NT2/D1 (cell line): ENCODE results near the gene MYO1F.

Experiments
- SUZ12 ChIP-seq: IDR thresholded peaks from 2 replicates; pipeline ENCODE4 v1.6.1; 2011; ENCODE audit not compliant: insufficient read length, insufficient read depth; ENCODE audit errors: extremely low read depth
- YY1 ChIP-seq: IDR thresholded peaks from 2 replicates; pipeline ENCODE4 v1.6.1; 2011; ENCODE audit not compliant: insufficient read length, insufficient read depth
- ZNF274 ChIP-seq: IDR thresholded peaks from 2 replicates; pipeline ENCODE4 v1.6.1; 2011; ENCODE audit warnings: mild to moderate bottlenecking, low read depth, low read length

DNA sequence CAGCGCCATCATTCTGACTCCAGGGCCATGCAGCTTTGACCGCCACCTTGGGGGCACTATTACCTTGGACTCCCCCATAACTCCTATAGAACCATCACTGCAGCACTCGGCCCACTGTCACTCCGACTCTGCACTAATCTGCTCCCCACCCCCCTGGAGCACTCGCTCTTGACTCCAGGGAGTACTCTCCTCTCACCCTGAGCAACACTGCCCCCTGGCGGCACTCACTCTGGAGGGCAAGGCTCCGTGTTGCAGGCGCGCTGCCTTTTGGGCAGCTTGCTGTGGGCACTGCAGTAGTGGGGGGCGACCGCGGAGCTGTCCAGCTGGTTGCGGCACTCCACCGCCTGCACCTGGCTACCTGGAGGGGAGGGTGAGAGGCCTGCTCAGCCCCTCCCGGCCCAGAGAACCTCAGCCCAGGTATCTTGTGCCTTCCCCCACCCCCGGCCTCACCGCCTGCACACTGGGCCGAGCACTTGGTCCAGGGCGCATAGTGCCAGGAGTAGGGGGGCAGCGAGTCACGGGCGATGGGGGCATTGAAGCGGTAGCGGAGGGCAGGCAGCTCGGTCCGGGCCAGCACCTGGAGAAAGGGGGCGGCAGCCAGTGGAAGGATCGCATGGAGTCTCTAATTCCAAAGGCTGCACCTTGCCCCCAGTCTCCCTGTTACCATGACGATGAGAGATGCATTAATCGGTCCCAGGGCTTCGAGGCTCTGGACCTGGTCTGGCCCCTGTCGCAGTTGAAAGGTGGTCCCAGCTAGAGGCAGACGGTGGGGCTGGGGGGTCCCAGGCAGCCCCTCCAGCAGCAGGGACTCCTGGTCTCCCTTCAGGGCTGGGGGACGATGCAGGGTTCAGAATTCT lies 8.9 kb upstream of the MYO1F start:
- TF ChIP-seq SUZ12 (no peak), YY1 (no peak), ZNF274 (no peak)
